GM12878 (cell line): ENCODE data around the gene NUDCD2. TPM values are rescaled to one million over a fixed set of nuclear protein-coding genes. Genes with fewer than 3 reads are reported as not detected.

ENCODE experiments used
- ATF7 ChIP-seq: fragments of 450-650 bp; IDR thresholded peaks from 2 replicates; pipeline ENCODE4 v1.6.1; 2016; ENCODE audit warnings: low read depth, mild to moderate bottlenecking
- CBFB ChIP-seq: IDR thresholded peaks from 2 replicates; pipeline ENCODE4 v1.6.1; 2016; ENCODE audit warnings: antibody characterized with exemption, low read depth
- CHD2 ChIP-seq: IDR thresholded peaks from 2 replicates; pipeline ENCODE4 v1.6.1; 2011; ENCODE audit warnings: low read depth, low read length, improper control_type of control experiment, borderline replicate concordance
- EED ChIP-seq: sonication (generic); IDR thresholded peaks from 2 replicates; pipeline ENCODE4 v1.6.1; 2016; ENCODE audit warnings: antibody characterized with exemption, low read depth
- EZH2 ChIP-seq: IDR thresholded peaks from 2 replicates; pipeline ENCODE4 v1.6.1; 2012; ENCODE audit warnings: low read depth, mild to moderate bottlenecking, control low read depth, inconsistent platforms, low read length, borderline replicate concordance; ENCODE audit not compliant: control insufficient read depth
- FOXK2 ChIP-seq: fragments of 450-650 bp; IDR thresholded peaks from 2 replicates; pipeline ENCODE4 v1.6.1; 2017; ENCODE audit warnings: mild to moderate bottlenecking, moderate library complexity
- MEF2A ChIP-seq: IDR thresholded peaks from 2 replicates; pipeline ENCODE4 v1.6.1; 2011; ENCODE audit warnings: low read depth, mild to moderate bottlenecking, low read length, moderate library complexity; ENCODE audit not compliant: insufficient read depth
- NFIC ChIP-seq: IDR thresholded peaks from 2 replicates; pipeline ENCODE4 v1.6.1; 2012; ENCODE audit warnings: low read depth, mild to moderate bottlenecking, inconsistent platforms, low read length, moderate library complexity
- NFYB ChIP-seq: IDR thresholded peaks from 2 replicates; pipeline ENCODE4 v1.6.1; 2011; ENCODE audit warnings: low read depth, mild to moderate bottlenecking, low read length, improper control_type of control experiment, moderate library complexity; ENCODE audit not compliant: insufficient read depth
- NRF1 ChIP-seq: conservative IDR thresholded peaks from 2 replicates; pipeline ENCODE4 v1.6.1; 2011; ENCODE audit warnings: mild to moderate bottlenecking, low read depth, low read length, improper control_type of control experiment
- POLR2AphosphoS5 ChIP-seq: IDR thresholded peaks from 2 replicates; pipeline ENCODE4 v1.6.1; 2011; ENCODE audit warnings: mild to moderate bottlenecking, low read length, inconsistent platforms
- RAD21 ChIP-seq: IDR thresholded peaks from 2 replicates; pipeline ENCODE4 v1.6.1; 2011; ENCODE audit warnings: mild to moderate bottlenecking, low read depth, low read length, moderate library complexity; ENCODE audit not compliant: insufficient read depth
- RFX5 ChIP-seq: IDR thresholded peaks from 2 replicates; pipeline ENCODE4 v1.6.1; 2011; ENCODE audit warnings: low read depth, low read length, improper control_type of control experiment
- SMAD5 ChIP-seq: IDR thresholded peaks from 2 replicates; pipeline ENCODE4 v1.6.1; 2016; ENCODE audit warnings: antibody characterized with exemption, low read depth
- SMC3 ChIP-seq: IDR thresholded peaks from 2 replicates; pipeline ENCODE4 v1.6.1; 2011; ENCODE audit warnings: low read length, improper control_type of control experiment, borderline replicate concordance
- ZNF217 ChIP-seq: fragments of 450-650 bp; IDR thresholded peaks from 2 replicates; pipeline ENCODE4 v1.6.1; 2017; ENCODE audit warnings: antibody characterized with exemption, mild to moderate bottlenecking
- ZNF274 ChIP-seq: IDR thresholded peaks from one replicate; pipeline ENCODE4 v1.8.0; 2011; ENCODE audit not compliant: insufficient read length, insufficient read depth
- polyA plus RNA-seq, 11 experiments: library from polyadenylated mRNA; depleted of rRNA in 4 of 11; unstranded in 6 of 11; stranded (reverse) in 5 of 11; fragments of >200 nt; fragmentation: Nextera tagmentation in 4 of 11; fragmentation: Illumina TruSeq in 1 of 11; extraction: Ambion mirVana in 4 of 11; extraction: Trizol in 1 of 11; gene quantifications; 1 replicate in 1 of 11; 2 replicates in 10 of 11; pipeline versions ENCODE4 v1.2.1 to v1.2.3, GENCODE V29; 2011 to 2016; ENCODE audit warnings: inconsistent platforms in 2 of 11, missing spikeins in 2 of 11, low read depth in 1 of 11
- total RNA-seq, 4 experiments: library from RNA; depleted of rRNA in 3 of 4; stranded (reverse); fragments of >200 nt in 3 of 4; fragmentation: Illumina TruSeq in 1 of 4; extraction: Trizol in 1 of 4; gene quantifications; 2 replicates each; pipeline versions ENCODE4 v1.2.1 to v1.2.3, GENCODE V29; 2013 to 2021
- TF ChIP-seq, protein P1 (sequence below): IDR thresholded peaks from 2 replicates; pipeline ENCODE4 v1.6.1; 2011; ENCODE audit warnings: borderline replicate concordance, low read depth, mild to moderate bottlenecking, moderate library complexity, low read length; ENCODE audit not compliant: insufficient read depth, poor library complexity, severe bottlenecking
- TF ChIP-seq, protein P2 (sequence below): IDR thresholded peaks from 2 replicates; pipeline ENCODE4 v1.6.1; 2012; ENCODE audit warnings: low read depth, low read length, improper control_type of control experiment
- TF ChIP-seq, protein P3 (sequence below): fragments of 450-650 bp; formaldehyde crosslinking; IDR thresholded peaks from 2 replicates; pipeline ENCODE4 v1.5.0; 2022; ENCODE audit warnings: mild to moderate bottlenecking, missing genetic modification characterization
- TF ChIP-seq, protein P4 (sequence below): fragments of 450-650 bp; IDR thresholded peaks from 2 replicates; pipeline ENCODE4 v1.6.1; 2017; ENCODE audit warnings: borderline replicate concordance
- TF ChIP-seq, protein P5 (sequence below): fragments of 450-650 bp; IDR thresholded peaks from 2 replicates; pipeline ENCODE4 v1.6.1; 2017; ENCODE audit warnings: low read depth, mild to moderate bottlenecking, moderate library complexity

NUDCD2 gene
- total and polyA plus RNA-seq, 10 of the 15 experiments (the other 5 are each of a cell fraction or from before 2014, with no cell fraction given), result 9.1 to 133 (median 24.6) TPM

DNA sequence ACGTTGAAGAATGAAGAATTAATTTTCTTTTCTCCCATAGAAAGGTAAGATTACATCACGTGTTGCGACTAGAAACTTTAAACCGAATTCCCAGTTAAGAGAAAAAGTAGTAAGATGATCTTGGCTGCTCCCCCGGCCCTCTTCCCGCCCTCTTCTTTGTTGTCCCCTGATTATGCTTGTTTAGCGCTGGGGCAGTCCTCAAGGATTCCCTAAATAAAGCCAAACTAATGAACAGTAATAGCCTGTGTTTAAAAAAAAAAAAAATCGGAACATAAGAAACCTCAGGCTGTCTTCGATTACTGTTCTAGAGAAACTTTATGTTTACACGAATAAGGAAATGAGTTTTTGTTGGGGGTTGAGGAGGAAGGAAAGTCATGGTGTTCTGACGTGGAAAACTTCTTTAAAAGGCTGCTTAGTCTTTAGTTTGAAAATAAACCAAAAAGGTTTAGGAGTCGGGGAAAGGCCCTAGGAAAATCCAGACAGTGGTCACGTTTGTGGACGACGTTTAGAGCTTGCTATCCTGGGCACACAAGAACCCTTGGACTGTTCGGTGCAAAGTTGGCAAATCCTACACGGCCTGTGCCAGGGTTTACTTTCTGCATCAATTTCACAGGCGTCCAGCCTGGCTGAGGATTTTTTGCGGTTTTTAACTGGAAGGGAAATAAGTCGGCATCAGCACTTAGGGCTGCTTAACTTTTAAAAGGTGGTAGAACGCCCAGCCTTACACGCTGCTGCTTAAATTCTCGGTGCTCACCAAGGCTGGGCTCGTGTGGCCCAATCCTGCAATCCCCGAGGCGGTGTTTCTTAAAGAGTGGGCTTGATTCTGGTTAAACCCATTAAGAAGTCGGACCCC lies 44.4 kb upstream of the NUDCD2 start (continued):
- TF ChIP-seq, protein P1, sequence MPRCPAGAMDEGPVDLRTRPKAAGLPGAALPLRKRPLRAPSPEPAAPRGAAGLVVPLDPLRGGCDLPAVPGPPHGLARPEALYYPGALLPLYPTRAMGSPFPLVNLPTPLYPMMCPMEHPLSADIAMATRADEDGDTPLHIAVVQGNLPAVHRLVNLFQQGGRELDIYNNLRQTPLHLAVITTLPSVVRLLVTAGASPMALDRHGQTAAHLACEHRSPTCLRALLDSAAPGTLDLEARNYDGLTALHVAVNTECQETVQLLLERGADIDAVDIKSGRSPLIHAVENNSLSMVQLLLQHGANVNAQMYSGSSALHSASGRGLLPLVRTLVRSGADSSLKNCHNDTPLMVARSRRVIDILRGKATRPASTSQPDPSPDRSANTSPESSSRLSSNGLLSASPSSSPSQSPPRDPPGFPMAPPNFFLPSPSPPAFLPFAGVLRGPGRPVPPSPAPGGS, result no peak
- TF ChIP-seq EED (0 out of 2 replicates have a peak, but pooled peaks have one; percentile 23), RAD21 (no peak), CBFB (peak; percentile 53), NRF1 (no peak), MEF2A (no peak), FOXK2 (no peak), ATF7 (no peak), ZNF217 (no peak), RFX5 (no peak), EZH2 (no peak), SMC3 (no peak), SMAD5 (no peak), CHD2 (no peak), ZNF274 (no peak), NFIC (0 out of 2 replicates have a peak, but pooled peaks have one; percentile 6), NFYB (no peak), POLR2AphosphoS5 (no peak)
- TF ChIP-seq, protein P2, sequence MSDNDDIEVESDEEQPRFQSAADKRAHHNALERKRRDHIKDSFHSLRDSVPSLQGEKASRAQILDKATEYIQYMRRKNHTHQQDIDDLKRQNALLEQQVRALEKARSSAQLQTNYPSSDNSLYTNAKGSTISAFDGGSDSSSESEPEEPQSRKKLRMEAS, result no peak
- TF ChIP-seq, protein P3, sequence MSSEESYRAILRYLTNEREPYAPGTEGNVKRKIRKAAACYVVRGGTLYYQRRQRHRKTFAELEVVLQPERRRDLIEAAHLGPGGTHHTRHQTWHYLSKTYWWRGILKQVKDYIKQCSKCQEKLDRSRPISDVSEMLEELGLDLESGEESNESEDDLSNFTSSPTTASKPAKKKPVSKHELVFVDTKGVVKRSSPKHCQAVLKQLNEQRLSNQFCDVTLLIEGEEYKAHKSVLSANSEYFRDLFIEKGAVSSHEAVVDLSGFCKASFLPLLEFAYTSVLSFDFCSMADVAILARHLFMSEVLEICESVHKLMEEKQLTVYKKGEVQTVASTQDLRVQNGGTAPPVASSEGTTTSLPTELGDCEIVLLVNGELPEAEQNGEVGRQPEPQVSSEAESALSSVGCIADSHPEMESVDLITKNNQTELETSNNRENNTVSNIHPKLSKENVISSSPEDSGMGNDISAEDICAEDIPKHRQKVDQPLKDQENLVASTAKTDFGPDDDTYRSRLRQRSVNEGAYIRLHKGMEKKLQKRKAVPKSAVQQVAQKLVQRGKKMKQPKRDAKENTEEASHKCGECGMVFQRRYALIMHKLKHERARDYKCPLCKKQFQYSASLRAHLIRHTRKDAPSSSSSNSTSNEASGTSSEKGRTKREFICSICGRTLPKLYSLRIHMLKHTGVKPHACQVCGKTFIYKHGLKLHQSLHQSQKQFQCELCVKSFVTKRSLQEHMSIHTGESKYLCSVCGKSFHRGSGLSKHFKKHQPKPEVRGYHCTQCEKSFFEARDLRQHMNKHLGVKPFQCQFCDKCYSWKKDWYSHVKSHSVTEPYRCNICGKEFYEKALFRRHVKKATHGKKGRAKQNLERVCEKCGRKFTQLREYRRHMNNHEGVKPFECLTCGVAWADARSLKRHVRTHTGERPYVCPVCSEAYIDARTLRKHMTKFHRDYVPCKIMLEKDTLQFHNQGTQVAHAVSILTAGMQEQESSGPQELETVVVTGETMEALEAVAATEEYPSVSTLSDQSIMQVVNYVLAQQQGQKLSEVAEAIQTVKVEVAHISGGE (CRISPR knock-in tag), result no peak
- TF ChIP-seq, protein P4, sequence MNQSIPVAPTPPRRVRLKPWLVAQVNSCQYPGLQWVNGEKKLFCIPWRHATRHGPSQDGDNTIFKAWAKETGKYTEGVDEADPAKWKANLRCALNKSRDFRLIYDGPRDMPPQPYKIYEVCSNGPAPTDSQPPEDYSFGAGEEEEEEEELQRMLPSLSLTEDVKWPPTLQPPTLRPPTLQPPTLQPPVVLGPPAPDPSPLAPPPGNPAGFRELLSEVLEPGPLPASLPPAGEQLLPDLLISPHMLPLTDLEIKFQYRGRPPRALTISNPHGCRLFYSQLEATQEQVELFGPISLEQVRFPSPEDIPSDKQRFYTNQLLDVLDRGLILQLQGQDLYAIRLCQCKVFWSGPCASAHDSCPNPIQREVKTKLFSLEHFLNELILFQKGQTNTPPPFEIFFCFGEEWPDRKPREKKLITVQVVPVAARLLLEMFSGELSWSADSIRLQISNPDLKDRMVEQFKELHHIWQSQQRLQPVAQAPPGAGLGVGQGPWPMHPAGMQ, result no peak
- TF ChIP-seq, protein P5, sequence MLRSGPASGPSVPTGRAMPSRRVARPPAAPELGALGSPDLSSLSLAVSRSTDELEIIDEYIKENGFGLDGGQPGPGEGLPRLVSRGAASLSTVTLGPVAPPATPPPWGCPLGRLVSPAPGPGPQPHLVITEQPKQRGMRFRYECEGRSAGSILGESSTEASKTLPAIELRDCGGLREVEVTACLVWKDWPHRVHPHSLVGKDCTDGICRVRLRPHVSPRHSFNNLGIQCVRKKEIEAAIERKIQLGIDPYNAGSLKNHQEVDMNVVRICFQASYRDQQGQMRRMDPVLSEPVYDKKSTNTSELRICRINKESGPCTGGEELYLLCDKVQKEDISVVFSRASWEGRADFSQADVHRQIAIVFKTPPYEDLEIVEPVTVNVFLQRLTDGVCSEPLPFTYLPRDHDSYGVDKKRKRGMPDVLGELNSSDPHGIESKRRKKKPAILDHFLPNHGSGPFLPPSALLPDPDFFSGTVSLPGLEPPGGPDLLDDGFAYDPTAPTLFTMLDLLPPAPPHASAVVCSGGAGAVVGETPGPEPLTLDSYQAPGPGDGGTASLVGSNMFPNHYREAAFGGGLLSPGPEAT, result peak; percentile 39; the same call in 1 of the 2 replicates
